DND-41 (cell line): Measurements from ENCODE around the gene EYA4.

Experiments
- CTCF ChIP-seq: IDR thresholded peaks from 2 replicates; pipeline ENCODE4 v1.5.1; 2012; ENCODE audit warnings: borderline replicate concordance, low read length, moderate library complexity, mild to moderate bottlenecking; ENCODE audit not compliant: poor library complexity, severe bottlenecking; ENCODE audit errors: extremely low read depth
- EZH2 ChIP-seq: IDR thresholded peaks from 3 replicates; pipeline ENCODE4 v1.6.1; 2012; ENCODE audit warnings: borderline replicate concordance, low read depth, mild to moderate bottlenecking, moderate library complexity, low read length, inconsistent platforms; ENCODE audit not compliant: severe bottlenecking

DNA sequence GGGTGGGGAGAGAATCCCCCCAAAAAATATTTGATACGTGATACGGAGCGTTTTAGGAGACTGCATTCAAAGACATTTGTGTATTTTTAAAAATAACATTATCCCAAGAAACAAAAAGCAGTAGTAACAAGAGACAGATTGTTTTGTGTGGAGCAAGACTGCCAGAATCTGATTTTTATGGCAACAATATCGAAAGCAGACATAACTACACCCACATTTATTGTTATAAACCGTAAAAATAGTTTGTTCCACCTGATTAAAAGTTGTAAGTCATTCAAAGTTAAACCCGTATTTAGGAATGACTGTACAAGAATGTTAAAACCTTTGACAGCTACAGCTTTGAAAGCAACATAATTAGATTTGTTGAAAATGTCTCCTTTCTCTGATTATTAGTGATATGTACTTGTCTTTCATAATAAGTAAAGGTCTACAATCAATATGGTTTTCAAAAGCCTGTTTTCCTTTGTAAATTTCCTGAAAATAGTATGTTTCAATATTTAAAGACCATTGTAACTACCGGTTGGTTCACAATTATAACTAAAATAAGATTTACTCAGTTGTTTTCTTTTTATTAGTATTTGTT, 2.7 kb downstream of the EYA4 start:
- no peak for TF ChIP-seq CTCF
- TF ChIP-seq EZH2 = no peak
